BLaER1 treated with 17β-estradiol and CSF1 and Interleukin-3, amounts not matched to agents 10 nM and 100 nM (cell line): ENCODE results near the gene CEP170B.
"Not testable (repeated sequence)": the region's sequence is repeated elsewhere in the genome, so short reads cannot be mapped to it uniquely, and the experiment has no call there.

Source experiments
- H3K27ac ChIP-seq, 11 experiments: shearing (Covaris generic); formaldehyde crosslinking; 2 replicates each; pipeline ENCODE4 v1.8.1; 2022
- H3K27me3 ChIP-seq, 11 experiments: shearing (Covaris generic); formaldehyde crosslinking; 2 replicates each; pipeline ENCODE4 v1.8.1; 2022
- H3K36me3 ChIP-seq, 11 experiments: shearing (Covaris generic); formaldehyde crosslinking; 2 replicates each; pipeline ENCODE4 v1.8.1; 2022
- H3K4me1 ChIP-seq, 10 experiments: shearing (Covaris generic); formaldehyde crosslinking; 2 replicates each; pipeline ENCODE4 v1.8.1; 2022
- H3K4me2 ChIP-seq, 11 experiments: shearing (Covaris generic); formaldehyde crosslinking; 2 replicates each; pipeline ENCODE4 v1.8.1; 2022
- H3K4me3 ChIP-seq, 10 experiments: shearing (Covaris generic); formaldehyde crosslinking; 2 replicates each; pipeline ENCODE4 v1.8.1; 2022
- H3K9ac ChIP-seq, 11 experiments: shearing (Covaris generic); formaldehyde crosslinking; 2 replicates each; pipeline ENCODE4 v1.8.1; 2022
- H3K9me3 ChIP-seq, 11 experiments: shearing (Covaris generic); formaldehyde crosslinking; replicated peaks in 1 of 11; 2 replicates each; pipeline ENCODE4 v1.8.1; 2022
- H4K20me1 ChIP-seq, 11 experiments: shearing (Covaris generic); formaldehyde crosslinking; 2 replicates each; pipeline ENCODE4 v1.8.1; 2022
- Cebpa-rat ChIP-seq, 11 experiments: shearing (Covaris generic); IDR thresholded peaks; 2 replicates each; pipeline ENCODE4 v1.8.1; 2022

Gene CEP170B

GRCh38 chr14:104898195-104898558, 33.1 kb downstream of the CEP170B start:
- Histone ChIP-seq H3K36me3 (no peaks in the 10 kb centered on the region), H3K4me1 (peaks cover 15 to 48% (median 36%) of the 10 kb centered on the region in 10 experiments), H3K27me3 (no peaks in the 10 kb centered on the region), H3K4me2 (no peak overlapping the region), H3K4me3 (no peak overlapping the region), H3K9me3 (no peaks in the 10 kb centered on the region), H3K9ac (peak overlapping the region in 2 of 11 experiments; percentile 18 to 31; a peak in 1 of 22 replicates), H4K20me1 (peaks cover 0 to 16% (median 0%) of the 10 kb centered on the region in 11 experiments; a peak in 4 of 22 replicates), H3K27ac (no peak overlapping the region)
- TF ChIP-seq Cebpa-rat (IDR thresholded peaks at IDR 0.05) = no peak

GRCh38 chr14:104898870-104899510, 33.9 kb downstream of the CEP170B start:
- Histone ChIP-seq H3K4me2 (no peak overlapping the region), H3K36me3 (no peaks in the 10 kb centered on the region), H3K9ac (no peak overlapping the region), H3K27me3 (no peaks in the 10 kb centered on the region), H3K4me3 (no peak overlapping the region), H4K20me1 (peaks cover 0 to 10% (median 0%) of the 10 kb centered on the region in 11 experiments; a peak in 2 of 22 replicates), H3K27ac (no peak overlapping the region), H3K9me3 (no peaks in the 10 kb centered on the region), H3K4me1 (peaks cover 15 to 48% (median 32%) of the 10 kb centered on the region in 10 experiments)
- TF ChIP-seq Cebpa-rat (IDR thresholded peaks at IDR 0.05) = no peak

DNA sequence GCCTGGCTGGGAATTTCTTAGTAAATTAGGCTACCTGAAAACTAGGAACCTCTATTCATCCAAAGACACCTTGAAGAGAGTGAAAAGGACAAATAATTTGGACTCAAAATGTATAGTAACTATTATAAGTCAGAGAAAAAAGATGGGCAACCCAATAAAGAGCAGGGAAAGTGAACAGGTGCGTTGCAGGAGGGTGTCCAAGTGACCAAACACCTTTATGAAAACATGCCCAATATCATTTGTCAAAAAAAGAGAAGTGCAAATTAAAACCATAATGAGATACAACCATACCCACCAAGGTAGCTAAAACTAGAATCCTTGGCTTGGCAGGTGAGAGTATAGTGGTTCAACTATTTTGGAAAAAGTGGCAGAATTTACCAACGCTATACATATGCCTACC, 34.7 kb downstream of the CEP170B start:
- Histone ChIP-seq H3K36me3 (no peaks in the 10 kb centered on the region), H3K9me3 (no peaks in the 10 kb centered on the region), H3K9ac (no peak overlapping the region), H3K27me3 (no peaks in the 10 kb centered on the region), H3K4me2 (no peak overlapping the region), H3K4me1 (peaks cover 21 to 48% (median 32%) of the 10 kb centered on the region in 10 experiments), H3K4me3 (no peak overlapping the region), H3K27ac (no peak overlapping the region), H4K20me1 (peaks cover 0 to 10% (median 0%) of the 10 kb centered on the region in 11 experiments; a peak in 1 of 22 replicates)
- no peak for TF ChIP-seq Cebpa-rat (IDR thresholded peaks at IDR 0.05)

DNA sequence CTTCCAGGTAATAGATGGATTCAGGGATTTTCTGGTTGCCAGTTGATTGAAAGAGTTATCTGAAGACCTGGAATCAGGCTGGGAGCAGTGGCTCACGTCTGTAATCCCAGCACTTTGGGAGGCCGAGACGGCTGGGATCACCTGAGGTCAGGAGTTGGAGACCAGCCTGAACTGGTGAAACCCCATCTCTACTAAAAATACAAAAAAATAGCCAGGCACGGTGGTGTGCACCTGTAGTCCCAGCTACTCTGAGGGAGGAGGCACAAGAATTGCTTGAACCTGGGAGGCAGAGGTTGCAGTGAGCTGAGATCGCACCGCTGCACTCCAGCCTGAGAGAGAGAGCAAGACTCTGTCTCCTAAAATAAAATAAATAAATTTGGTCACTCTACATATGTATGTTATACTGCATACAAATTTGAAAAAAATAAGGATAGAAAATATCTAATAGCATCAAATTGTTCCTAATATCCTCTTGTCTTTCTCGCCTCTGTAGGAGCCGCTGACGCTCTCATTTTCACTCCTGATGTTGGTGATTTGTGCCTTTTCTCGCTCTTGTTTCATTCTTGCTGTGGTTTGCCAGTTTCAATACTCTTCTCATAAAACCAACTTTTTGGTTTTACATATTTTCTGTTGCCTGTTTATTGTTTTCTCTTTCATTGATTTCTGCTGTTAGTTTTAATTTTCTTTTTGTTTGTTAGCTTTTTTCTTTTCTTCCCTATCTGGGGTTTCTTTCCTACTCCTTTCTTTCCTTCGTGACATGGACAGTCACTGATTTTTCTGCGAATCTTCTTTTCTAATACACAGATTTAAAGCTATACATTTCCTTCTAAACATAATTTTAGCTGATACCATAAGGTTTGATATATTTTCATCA, 35.8 kb downstream of the CEP170B start:
- H3K9ac ChIP-seq = no peak overlapping the region
- H3K36me3 ChIP-seq = no peaks in the 10 kb centered on the region
- no peak for TF ChIP-seq Cebpa-rat (IDR thresholded peaks at IDR 0.05)
- H3K4me2 ChIP-seq = no peak overlapping the region
- no peak overlapping the region for H3K27ac ChIP-seq
- H3K4me1 ChIP-seq = peaks cover 16 to 47% (median 29%) of the 10 kb centered on the region in 10 experiments
- H3K9me3 ChIP-seq = no peaks in the 10 kb centered on the region
- H4K20me1 ChIP-seq = 0 out of 22 replicates have a peak, but pooled peaks cover 0 to 1% (median 0%) of the 10 kb centered on the region in 11 experiments
- H3K27me3 ChIP-seq = no peaks in the 10 kb centered on the region
- no peak overlapping the region for H3K4me3 ChIP-seq

DNA sequence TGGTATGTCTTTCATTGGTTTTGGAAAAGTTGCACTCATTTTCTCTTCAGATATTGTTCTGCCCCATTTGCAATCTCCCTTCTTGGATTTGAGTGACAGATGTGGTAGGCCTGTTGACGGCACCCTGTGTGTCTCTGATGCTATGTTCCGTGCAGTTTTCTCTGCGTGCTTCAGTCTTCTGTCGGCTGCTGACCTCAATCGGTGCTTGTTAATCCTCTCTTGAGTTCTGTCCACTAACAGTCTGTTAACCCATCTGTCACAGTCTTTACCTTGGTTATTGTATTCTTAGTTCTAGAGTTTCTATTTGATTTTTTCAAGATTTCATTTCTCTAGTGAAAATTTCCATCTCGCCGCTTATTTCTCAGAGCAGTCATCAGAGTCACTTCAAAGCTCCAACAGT, 38.9 kb downstream of the CEP170B start:
- H3K4me1 ChIP-seq = peaks cover 12 to 30% (median 21%) of the 10 kb centered on the region in 10 experiments
- no peaks in the 10 kb centered on the region for H3K27me3 ChIP-seq

GRCh38 chr14:104904650-104905578, 39.8 kb downstream of the CEP170B start:
- H3K4me3 ChIP-seq = 0 out of 20 replicates have a peak overlapping the region, but pooled peaks of 1 of the 10 experiments have one; percentile 12
- H3K9me3 ChIP-seq = peaks cover 6 to 16% (median 14%) of the 10 kb centered on the region in 11 experiments; a peak in 19 of 22 replicates
- H3K9ac ChIP-seq = peak overlapping the region in 2 of 11 experiments; percentile 1 to 32; a peak in 1 of 22 replicates
- H3K4me2 ChIP-seq = peak overlapping the region; percentile 52 to 82 (median 77)
- H3K36me3 ChIP-seq, H3K27me3 ChIP-seq, H4K20me1 ChIP-seq: not testable (repeated sequence)
- peak overlapping the region in 3 of 11 experiments; percentile 13 to 38 (median 19); a peak in 3 of 22 replicates for H3K27ac ChIP-seq
- H3K4me1 ChIP-seq = peaks cover 12 to 29% (median 21%) of the 10 kb centered on the region in 10 experiments

More for the DNA sequence above, 38.9 kb downstream of the CEP170B start:
- Histone ChIP-seq H4K20me1 (no peaks in the 10 kb centered on the region), H3K4me3 (no peak overlapping the region), H3K4me2 (peak overlapping the region; percentile 52 to 82 (median 77); a peak in 21 of 22 replicates), H3K9ac (0 out of 22 replicates have a peak overlapping the region, but pooled peaks of 1 of the 11 experiments have one; percentile 32), H3K9me3 (peaks cover 6 to 16% (median 13%) of the 10 kb centered on the region in 11 experiments; a peak in 18 of 22 replicates), H3K36me3 (no peaks in the 10 kb centered on the region), H3K27ac (peak overlapping the region in 1 of 11 experiments; percentile 13; a peak in 1 of 22 replicates)
- no peak for TF ChIP-seq Cebpa-rat (IDR thresholded peaks at IDR 0.05)

DNA sequence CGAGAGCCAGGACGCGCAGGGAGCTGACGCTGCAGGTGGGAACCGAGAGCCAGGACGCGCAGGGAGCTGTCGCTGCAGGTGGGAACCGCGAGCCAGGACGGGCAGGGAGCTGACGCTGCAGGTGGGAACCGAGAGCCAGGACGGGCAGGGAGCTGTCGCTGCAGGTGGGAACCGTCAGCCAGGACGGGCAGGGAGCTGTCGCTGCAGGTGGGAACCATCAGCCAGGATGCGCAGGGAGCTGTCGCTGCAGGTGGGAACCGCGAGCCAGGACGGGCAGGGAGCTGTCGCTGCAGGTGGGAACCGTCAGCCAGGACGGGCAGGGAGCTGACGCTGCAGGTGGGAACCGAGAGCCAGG, 40.5 kb downstream of the CEP170B start:
- peak overlapping the region in 6 of 11 experiments; percentile 70 to 82 (median 79); a peak in 10 of 22 replicates for H3K4me2 ChIP-seq
- not testable (repeated sequence) for H3K4me3 ChIP-seq, H3K36me3 ChIP-seq, H3K9ac ChIP-seq, H4K20me1 ChIP-seq, H3K27ac ChIP-seq, H3K27me3 ChIP-seq
- H3K4me1 ChIP-seq = peaks cover 12 to 29% (median 21%) of the 10 kb centered on the region in 10 experiments
- H3K9me3 ChIP-seq = peaks cover 9 to 22% (median 19%) of the 10 kb centered on the region in 11 experiments

DNA sequence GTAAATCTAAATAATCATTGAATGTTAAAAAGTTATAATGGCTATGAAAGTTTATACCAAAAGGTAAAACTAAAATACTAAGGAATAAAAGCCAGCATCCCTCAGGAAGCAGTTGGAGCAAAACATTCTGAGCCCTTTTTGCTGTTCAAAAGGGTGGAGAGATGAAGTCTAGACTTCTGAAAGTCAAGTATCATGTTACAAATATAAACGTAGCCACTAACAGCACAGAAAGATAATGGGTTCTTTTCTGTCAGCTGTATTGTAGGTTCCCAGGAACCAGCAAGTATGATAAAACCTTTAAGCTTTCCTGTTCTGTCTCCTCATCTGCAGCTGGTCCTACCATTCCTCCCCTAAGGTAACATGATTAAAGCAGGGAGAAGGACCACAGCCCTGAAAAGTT, 43.2 kb downstream of the CEP170B start:
- Histone ChIP-seq H3K27me3 (no peaks in the 10 kb centered on the region), H3K9me3 (peaks cover 35 to 50% (median 47%) of the 10 kb centered on the region in 11 experiments), H3K9ac (no peak overlapping the region), H3K4me2 (no peak overlapping the region), H4K20me1 (no peaks in the 10 kb centered on the region), H3K27ac (no peak overlapping the region), H3K36me3 (no peaks in the 10 kb centered on the region; a peak in 1 of 22 replicates), H3K4me1 (peaks cover 12 to 24% (median 20%) of the 10 kb centered on the region in 10 experiments), H3K4me3 (no peak overlapping the region)
- no peak for TF ChIP-seq Cebpa-rat (IDR thresholded peaks at IDR 0.05)
